Suprapubic skin (tissue), 4 donors: Measurements from ENCODE around the gene HINFP.
"Not testable (repeated sequence)": the region's sequence is repeated elsewhere in the genome, so short reads cannot be mapped to it uniquely, and the experiment has no call there.

ENCODE experiments used
- CTCF ChIP-seq, 2 donors: fragments of 200-600 bp in 1 of 2; fragments of 450-650 bp in 1 of 2; sonication (generic) in 1 of 2; IDR thresholded peaks; one replicate each; pipeline ENCODE4 v1.5.1; 2016 to 2019; ENCODE audit warnings: antibody characterized with exemption in 2 of 2, mild to moderate bottlenecking in 1 of 2, moderate library complexity in 1 of 2
- POLR2A ChIP-seq, 2 donors: fragments of 450-650 bp; IDR thresholded peaks; one replicate each; pipeline ENCODE4 v1.6.1; 2017; ENCODE audit warnings: antibody characterized with exemption in 2 of 2, mild to moderate bottlenecking in 2 of 2, moderate library complexity in 2 of 2
- POLR2AphosphoS5 ChIP-seq, 3 donors: sonication (generic); formaldehyde crosslinking; IDR thresholded peaks; one replicate each; pipeline ENCODE4 v1.6.1; 2017; ENCODE audit warnings: antibody characterized with exemption in 3 of 3

GRCh38 chr11:119167077-119167458 lies 45.7 kb downstream of the HINFP start:
- not testable (repeated sequence) for TF ChIP-seq CTCF, POLR2A, POLR2AphosphoS5 (IDR thresholded peaks at IDR 0.05)
